ENCODE data around the gene SEPTIN5. TPM values are rescaled to one million over a fixed set of nuclear protein-coding genes. Genes with fewer than 3 reads are reported as not detected.

The SEPTIN5 gene
- total and polyA plus RNA-seq, 2 experiments from 2014 or later: 4.3 to 17.2 TPM

GRCh38 chr22:19705181-19705934 is 8.9 kb upstream of the SEPTIN5 start:
- Histone ChIP-seq H2AFZ (peak overlapping the region; percentile 70; the same call in 1 of the 2 replicates), H3K4me1 (ENCODE audit: insufficient read depth) (peaks cover 22% of the 10 kb centered on the region), H3F3A (replicated peaks; ENCODE audit: low read depth) (0 out of 2 replicates have a peak, but pooled peaks cover 3% of the 10 kb centered on the region), H3K27ac (ENCODE audit: low read depth) (peak overlapping the region; percentile 95), H3K9me2 (ENCODE audit: insufficient read depth) (no peaks in the 10 kb centered on the region), H3K36me3 (ENCODE audit: insufficient read depth) (no peaks in the 10 kb centered on the region), H4K20me1 (replicated peaks; ENCODE audit: insufficient read depth) (no peaks in the 10 kb centered on the region), H3K4me2 (peak overlapping the region; percentile 46), H3K4me3 (no peak overlapping the region), H3K79me2 (replicated peaks; ENCODE audit: insufficient read depth) (no peaks in the 10 kb centered on the region), H3K27me3 (ENCODE audit: insufficient read depth) (no peaks in the 10 kb centered on the region)
- TF ChIP-seq EZH2 (IDR thresholded peaks at IDR 0.05; ENCODE audit: low read depth, unreplicated experiment): no peak
- TF ChIP-seq, protein P1, sequence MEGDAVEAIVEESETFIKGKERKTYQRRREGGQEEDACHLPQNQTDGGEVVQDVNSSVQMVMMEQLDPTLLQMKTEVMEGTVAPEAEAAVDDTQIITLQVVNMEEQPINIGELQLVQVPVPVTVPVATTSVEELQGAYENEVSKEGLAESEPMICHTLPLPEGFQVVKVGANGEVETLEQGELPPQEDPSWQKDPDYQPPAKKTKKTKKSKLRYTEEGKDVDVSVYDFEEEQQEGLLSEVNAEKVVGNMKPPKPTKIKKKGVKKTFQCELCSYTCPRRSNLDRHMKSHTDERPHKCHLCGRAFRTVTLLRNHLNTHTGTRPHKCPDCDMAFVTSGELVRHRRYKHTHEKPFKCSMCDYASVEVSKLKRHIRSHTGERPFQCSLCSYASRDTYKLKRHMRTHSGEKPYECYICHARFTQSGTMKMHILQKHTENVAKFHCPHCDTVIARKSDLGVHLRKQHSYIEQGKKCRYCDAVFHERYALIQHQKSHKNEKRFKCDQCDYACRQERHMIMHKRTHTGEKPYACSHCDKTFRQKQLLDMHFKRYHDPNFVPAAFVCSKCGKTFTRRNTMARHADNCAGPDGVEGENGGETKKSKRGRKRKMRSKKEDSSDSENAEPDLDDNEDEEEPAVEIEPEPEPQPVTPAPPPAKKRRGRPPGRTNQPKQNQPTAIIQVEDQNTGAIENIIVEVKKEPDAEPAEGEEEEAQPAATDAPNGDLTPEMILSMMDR (conservative IDR thresholded peaks at IDR 0.05; ENCODE audit: low read depth in 2 of 2): peak; percentile 74 to 81
- peak; percentile 5; the same call in 1 of the 2 replicates for TF ChIP-seq CREB1 (CRISPR knock-in tag; IDR thresholded peaks at IDR 0.05; ENCODE audit: low read depth)
- peak; percentile 31; the same call in 1 of the 2 replicates for TF ChIP-seq POLR2AphosphoS5 (IDR thresholded peaks at IDR 0.05; ENCODE audit: low read depth)
- no peak for TF ChIP-seq REST (IDR thresholded peaks at IDR 0.05; ENCODE audit: unreplicated experiment)
- TF ChIP-seq NANOG (IDR thresholded peaks at IDR 0.05; ENCODE audit: borderline replicate concordance): peak; percentile 65; the same call in 1 of the 2 replicates
- peak; percentile 83 for TF ChIP-seq ZNF462 (CRISPR knock-in tag; IDR thresholded peaks at IDR 0.05)
- no peak for TF ChIP-seq ZNF331 (CRISPR knock-in tag; IDR thresholded peaks at IDR 0.05; ENCODE audit: low read depth)
- TF ChIP-seq ZNF114 (CRISPR knock-in tag; IDR thresholded peaks at IDR 0.05): no peak
- TF ChIP-seq, protein P2, sequence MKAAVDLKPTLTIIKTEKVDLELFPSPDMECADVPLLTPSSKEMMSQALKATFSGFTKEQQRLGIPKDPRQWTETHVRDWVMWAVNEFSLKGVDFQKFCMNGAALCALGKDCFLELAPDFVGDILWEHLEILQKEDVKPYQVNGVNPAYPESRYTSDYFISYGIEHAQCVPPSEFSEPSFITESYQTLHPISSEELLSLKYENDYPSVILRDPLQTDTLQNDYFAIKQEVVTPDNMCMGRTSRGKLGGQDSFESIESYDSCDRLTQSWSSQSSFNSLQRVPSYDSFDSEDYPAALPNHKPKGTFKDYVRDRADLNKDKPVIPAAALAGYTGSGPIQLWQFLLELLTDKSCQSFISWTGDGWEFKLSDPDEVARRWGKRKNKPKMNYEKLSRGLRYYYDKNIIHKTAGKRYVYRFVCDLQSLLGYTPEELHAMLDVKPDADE (IDR thresholded peaks at IDR 0.05): peak; percentile 73
- TF ChIP-seq JUNB (IDR thresholded peaks at IDR 0.05; ENCODE audit: unreplicated experiment): no peak
- TF ChIP-seq STAT1 (IDR thresholded peaks at IDR 0.05; ENCODE audit: unreplicated experiment): no peak
- no peak for TF ChIP-seq EZH2phosphoT487 (IDR thresholded peaks at IDR 0.05; ENCODE audit: unreplicated experiment)
- no peak overlapping the region for H3K4me3 Mint-ChIP-seq
- H3K9me3 Mint-ChIP-seq: no peaks in the 10 kb centered on the region
- ATAC-seq (peak; percentile 91), DNase-seq (ENCODE audit: low spot score) (peak; percentile 98)
- peaks cover 35% of the 10 kb centered on the region for H3K27me3 Mint-ChIP-seq (ENCODE audit: insufficient read depth, low read depth, poor library complexity)
- peak overlapping the region; percentile 91 for H3K27ac Mint-ChIP-seq
- peaks cover 27% of the 10 kb centered on the region for H3K4me1 Mint-ChIP-seq
- no peaks in the 10 kb centered on the region for H3K36me3 Mint-ChIP-seq (ENCODE audit: low read depth)
